GM13976 (cell line): ENCODE data around the gene ZPR1.

Experiments used
- DNase-seq: peaks from one replicate; pipeline ENCODE4 v3.0.0; 2012; ENCODE audit warnings: low spot score
- in situ Hi-C: fragments of 300-500 bp; cut with MboI; formaldehyde crosslinking; loops from one replicate; pipeline ENCODE4 v1.12.0; 2022; ENCODE audit warnings: low sequenced_read_pairs, mixed read lengths, inconsistent platforms; ENCODE audit not compliant: unreplicated experiment
- TF ChIP-seq, protein P1 (sequence below): IDR thresholded peaks from 2 replicates; pipeline ENCODE4 v1.5.1; 2012; ENCODE audit warnings: borderline replicate concordance, mild to moderate bottlenecking; ENCODE audit not compliant: insufficient read depth; ENCODE audit errors: extremely low read depth, missing control alignments, control extremely low read depth

The ZPR1 gene

DNA sequence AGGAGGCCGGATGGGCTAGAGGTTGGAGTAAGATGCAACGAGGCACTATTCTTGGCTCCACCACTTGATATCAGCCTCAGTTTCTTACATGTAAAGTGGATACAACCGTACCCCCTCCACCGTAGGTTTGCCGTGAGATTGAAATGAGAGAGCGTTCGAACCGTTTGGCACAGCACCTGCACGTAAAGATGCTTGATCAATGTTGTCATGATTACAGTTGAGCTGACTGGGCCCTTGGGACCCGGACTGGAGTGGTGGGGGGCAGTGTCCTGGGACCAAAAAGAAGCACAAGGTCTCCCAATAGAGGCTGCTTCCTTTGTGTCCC is 45.6 kb upstream of the ZPR1 start:
- DNase-seq = no peak
- TF ChIP-seq, protein P1, sequence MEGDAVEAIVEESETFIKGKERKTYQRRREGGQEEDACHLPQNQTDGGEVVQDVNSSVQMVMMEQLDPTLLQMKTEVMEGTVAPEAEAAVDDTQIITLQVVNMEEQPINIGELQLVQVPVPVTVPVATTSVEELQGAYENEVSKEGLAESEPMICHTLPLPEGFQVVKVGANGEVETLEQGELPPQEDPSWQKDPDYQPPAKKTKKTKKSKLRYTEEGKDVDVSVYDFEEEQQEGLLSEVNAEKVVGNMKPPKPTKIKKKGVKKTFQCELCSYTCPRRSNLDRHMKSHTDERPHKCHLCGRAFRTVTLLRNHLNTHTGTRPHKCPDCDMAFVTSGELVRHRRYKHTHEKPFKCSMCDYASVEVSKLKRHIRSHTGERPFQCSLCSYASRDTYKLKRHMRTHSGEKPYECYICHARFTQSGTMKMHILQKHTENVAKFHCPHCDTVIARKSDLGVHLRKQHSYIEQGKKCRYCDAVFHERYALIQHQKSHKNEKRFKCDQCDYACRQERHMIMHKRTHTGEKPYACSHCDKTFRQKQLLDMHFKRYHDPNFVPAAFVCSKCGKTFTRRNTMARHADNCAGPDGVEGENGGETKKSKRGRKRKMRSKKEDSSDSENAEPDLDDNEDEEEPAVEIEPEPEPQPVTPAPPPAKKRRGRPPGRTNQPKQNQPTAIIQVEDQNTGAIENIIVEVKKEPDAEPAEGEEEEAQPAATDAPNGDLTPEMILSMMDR = no peak
- in situ Hi-C loops = no loop called here

DNA sequence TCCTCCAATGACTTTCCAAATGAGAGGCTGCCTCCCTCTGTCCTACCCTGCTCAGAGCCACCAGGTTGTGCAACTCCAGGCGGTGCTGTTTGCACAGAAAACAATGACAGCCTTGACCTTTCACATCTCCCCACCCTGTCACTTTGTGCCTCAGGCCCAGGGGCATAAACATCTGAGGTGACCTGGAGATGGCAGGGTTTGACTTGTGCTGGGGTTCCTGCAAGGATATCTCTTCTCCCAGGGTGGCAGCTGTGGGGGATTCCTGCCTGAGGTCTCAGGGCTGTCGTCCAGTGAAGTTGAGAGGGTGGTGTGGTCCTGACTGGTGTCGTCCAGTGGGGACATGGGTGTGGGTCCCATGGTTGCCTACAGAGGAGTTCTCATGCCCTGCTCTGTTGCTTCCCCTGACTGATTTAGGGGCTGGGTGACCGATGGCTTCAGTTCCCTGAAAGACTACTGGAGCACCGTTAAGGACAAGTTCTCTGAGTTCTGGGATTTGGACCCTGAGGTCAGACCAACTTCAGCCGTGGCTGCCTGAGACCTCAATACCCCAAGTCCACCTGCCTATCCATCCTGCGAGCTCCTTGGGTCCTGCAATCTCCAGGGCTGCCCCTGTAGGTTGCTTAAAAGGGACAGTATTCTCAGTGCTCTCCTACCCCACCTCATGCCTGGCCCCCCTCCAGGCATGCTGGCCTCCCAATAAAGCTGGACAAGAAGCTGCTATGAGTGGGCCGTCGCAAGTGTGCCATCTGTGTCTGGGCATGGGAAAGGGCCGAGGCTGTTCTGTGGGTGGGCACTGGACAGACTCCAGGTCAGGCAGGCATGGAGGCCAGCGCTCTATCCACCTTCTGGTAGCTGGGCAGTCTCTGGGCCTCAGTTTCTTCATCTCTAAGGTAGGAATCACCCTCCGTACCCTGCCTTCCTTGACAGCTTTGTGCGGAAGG is 44.8 kb upstream of the ZPR1 start:
- no peak for DNase-seq
- TF ChIP-seq, protein P1 = no peak
- in situ Hi-C loops = no loop called here

DNA sequence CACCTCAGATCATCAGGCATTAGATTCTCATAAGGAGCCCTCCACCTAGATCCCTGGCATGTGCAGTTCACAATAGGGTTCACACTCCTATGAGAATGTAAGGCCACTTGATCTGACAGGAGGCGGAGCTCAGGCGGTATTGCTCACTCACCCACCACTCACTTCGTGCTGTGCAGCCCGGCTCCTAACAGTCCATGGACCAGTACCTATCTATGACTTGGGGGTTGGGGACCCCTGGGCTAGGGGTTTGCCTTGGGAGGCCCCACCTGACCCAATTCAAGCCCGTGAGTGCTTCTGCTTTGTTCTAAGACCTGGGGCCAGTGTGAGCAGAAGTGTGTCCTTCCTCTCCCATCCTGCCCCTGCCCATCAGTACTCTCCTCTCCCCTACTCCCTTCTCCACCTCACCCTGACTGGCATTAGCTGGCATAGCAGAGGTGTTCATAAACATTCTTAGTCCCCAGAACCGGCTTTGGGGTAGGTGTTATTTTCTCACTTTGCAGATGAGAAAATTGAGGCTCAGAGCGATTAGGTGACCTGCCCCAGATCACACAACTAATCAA is 44.0 kb upstream of the ZPR1 start:
- in situ Hi-C loops = no loop called here

DNA sequence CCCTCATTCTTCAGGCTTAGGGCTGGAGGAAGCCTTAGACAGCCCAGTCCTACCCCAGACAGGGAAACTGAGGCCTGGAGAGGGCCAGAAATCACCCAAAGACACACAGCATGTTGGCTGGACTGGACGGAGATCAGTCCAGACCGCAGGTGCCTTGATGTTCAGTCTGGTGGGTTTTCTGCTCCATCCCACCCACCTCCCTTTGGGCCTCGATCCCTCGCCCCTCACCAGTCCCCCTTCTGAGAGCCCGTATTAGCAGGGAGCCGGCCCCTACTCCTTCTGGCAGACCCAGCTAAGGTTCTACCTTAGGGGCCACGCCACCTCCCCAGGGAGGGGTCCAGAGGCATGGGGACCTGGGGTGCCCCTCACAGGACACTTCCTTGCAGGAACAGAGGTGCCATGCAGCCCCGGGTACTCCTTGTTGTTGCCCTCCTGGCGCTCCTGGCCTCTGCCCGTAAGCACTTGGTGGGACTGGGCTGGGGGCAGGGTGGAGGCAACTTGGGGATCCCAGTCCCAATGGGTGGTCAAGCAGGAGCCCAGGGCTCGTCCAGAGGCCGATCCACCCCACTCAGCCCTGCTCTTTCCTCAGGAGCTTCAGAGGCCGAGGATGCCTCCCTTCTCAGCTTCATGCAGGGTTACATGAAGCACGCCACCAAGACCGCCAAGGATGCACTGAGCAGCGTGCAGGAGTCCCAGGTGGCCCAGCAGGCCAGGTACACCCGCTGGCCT is 42.5 kb upstream of the ZPR1 start:
- TF ChIP-seq, protein P1 = no peak
- in situ Hi-C loops = no loop called here
- no peak for DNase-seq

More for the DNA sequence above, 44.0 kb upstream of the ZPR1 start:
- TF ChIP-seq, protein P1 = no peak
- DNase-seq = no peak

DNA sequence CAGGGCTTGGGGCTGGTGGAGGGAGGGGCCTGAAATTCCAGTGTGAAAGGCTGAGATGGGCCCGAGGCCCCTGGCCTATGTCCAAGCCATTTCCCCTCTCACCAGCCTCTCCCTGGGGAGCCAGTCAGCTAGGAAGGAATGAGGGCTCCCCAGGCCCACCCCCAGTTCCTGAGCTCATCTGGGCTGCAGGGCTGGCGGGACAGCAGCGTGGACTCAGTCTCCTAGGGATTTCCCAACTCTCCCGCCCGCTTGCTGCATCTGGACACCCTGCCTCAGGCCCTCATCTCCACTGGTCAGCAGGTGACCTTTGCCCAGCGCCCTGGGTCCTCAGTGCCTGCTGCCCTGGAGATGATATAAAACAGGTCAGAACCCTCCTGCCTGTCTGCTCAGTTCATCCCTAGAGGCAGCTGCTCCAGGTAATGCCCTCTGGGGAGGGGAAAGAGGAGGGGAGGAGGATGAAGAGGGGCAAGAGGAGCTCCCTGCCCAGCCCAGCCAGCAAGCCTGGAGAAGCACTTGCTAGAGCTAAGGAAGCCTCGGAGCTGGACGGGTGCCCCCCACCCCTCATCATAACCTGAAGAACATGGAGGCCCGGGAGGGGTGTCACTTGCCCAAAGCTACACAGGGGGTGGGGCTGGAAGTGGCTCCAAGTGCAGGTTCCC is 41.8 kb upstream of the ZPR1 start, which contains the start of gene APOC3:
TSS of gene APOC3 (plus strand) at position 383 of the 659 bp plus-strand sequence. CDS start 676 bp downstream, outside the sequence.
- in situ Hi-C loops = no loop called here
- no peak for DNase-seq
- TF ChIP-seq, protein P1 = no peak
